ENCODE measurements around the gene OR52H1.

OR52H1 gene

DNA sequence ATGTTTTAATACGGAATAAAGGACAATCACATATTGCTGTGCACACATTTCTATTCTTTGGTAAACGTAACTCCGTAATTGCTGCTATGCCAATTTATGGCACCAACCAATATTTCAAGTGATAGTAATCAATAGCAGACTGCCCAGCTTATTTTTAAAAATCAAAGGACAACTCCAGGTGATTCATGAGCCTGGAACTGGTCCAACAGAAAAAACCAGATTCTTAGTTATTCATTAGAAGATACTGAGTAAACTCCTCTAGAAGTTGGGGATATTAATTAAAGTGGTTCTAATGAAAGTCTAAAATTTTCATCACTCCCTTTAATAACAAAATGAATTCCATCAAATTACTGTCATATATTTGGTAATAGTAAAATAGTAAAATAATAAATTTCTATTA lies 9.4 kb upstream of the OR52H1 start:
- TF ChIP-seq, protein P1, sequence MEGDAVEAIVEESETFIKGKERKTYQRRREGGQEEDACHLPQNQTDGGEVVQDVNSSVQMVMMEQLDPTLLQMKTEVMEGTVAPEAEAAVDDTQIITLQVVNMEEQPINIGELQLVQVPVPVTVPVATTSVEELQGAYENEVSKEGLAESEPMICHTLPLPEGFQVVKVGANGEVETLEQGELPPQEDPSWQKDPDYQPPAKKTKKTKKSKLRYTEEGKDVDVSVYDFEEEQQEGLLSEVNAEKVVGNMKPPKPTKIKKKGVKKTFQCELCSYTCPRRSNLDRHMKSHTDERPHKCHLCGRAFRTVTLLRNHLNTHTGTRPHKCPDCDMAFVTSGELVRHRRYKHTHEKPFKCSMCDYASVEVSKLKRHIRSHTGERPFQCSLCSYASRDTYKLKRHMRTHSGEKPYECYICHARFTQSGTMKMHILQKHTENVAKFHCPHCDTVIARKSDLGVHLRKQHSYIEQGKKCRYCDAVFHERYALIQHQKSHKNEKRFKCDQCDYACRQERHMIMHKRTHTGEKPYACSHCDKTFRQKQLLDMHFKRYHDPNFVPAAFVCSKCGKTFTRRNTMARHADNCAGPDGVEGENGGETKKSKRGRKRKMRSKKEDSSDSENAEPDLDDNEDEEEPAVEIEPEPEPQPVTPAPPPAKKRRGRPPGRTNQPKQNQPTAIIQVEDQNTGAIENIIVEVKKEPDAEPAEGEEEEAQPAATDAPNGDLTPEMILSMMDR (IDR thresholded peaks at IDR 0.05; ENCODE audit: low read depth, low read length, missing control alignments) = no peak
- in situ Hi-C loops (cut with HindIII; ENCODE audit: low sequenced_read_pairs) = no loop called here
- no peak overlapping the region for H3K4me3 ChIP-seq (ENCODE audit: low read depth, low read length)
- DNase-seq (ENCODE audit: low read depth) = no peak

- DNase-seq (ENCODE audit: low read depth) = no peak
- in situ Hi-C loops (cut with HindIII; ENCODE audit: low sequenced_read_pairs) = no loop called here
- H3K4me3 ChIP-seq (ENCODE audit: low read depth, low read length) = no peak overlapping the region
- TF ChIP-seq, protein P1 (IDR thresholded peaks at IDR 0.05; ENCODE audit: low read depth, low read length, missing control alignments) = no peak
Measured at GRCh38 chr11:5556596-5557188, 8.4 kb upstream of the OR52H1 start.

DNA sequence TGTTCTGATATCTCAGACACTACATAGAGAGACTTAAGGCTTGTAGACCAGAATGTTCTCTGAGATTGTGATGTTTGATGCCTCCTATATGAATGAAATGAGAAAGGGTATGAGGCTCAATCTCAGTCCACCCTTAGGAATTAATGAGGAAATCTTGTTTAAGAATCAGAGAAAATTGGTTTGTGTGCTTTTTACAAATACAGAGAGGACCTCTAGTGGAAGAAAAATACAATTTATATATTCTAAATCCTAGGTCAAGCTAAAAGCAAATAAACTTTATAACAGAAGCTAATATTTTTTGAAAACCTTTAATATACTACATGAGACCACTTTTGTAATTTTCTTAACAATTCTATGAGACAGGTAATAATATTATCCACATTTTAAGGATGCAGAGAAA lies 5.0 kb upstream of the OR52H1 start:
- in situ Hi-C loops (cut with HindIII; ENCODE audit: low sequenced_read_pairs) = no loop called here
- no peak for DNase-seq (ENCODE audit: low read depth)
- TF ChIP-seq, protein P1 (IDR thresholded peaks at IDR 0.05; ENCODE audit: low read depth, low read length, missing control alignments) = no peak
- H3K4me3 ChIP-seq (ENCODE audit: low read depth, low read length) = no peak overlapping the region

GRCh38 chr11:5550440-5551095 lies 2.2 kb upstream of the OR52H1 start:
- TF ChIP-seq, protein P1 (IDR thresholded peaks at IDR 0.05; ENCODE audit: low read depth, low read length, missing control alignments) = no peak
- H3K4me3 ChIP-seq (ENCODE audit: low read depth, low read length) = no peak overlapping the region
- peak; percentile 32 for DNase-seq (ENCODE audit: low read depth)
- in situ Hi-C loops (cut with HindIII; ENCODE audit: low sequenced_read_pairs) = no loop called here

DNA sequence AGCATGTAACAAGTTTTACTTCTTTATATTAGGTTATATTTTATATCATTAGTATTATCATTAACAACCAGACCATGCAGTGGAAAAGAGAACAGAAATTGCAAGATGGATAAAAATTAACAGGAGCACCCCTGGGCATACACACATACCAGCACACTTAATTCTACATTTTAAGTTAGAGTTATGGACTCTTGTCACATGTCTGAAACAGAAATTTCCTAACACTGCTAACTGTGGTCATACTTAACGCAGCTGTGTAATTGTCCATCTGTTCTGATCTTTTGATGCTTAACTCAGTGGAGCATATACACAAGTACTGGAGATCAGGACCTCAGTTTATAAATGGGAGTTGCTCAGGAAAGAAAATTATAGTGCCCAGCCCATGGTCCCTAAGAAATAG lies 358 bp downstream of the OR52H1 start:
- no peak overlapping the region for H3K4me3 ChIP-seq (ENCODE audit: low read depth, low read length)
- in situ Hi-C loops (cut with HindIII; ENCODE audit: low sequenced_read_pairs) = no loop called here
- TF ChIP-seq, protein P1 (IDR thresholded peaks at IDR 0.05; ENCODE audit: low read depth, low read length, missing control alignments) = no peak
- no peak for DNase-seq (ENCODE audit: low read depth)

GRCh38 chr11:5546457-5546856 lies 1.9 kb downstream of the OR52H1 start:
- in situ Hi-C loops (cut with HindIII; ENCODE audit: low sequenced_read_pairs) = no loop called here
- TF ChIP-seq, protein P1 (IDR thresholded peaks at IDR 0.05; ENCODE audit: low read depth, low read length, missing control alignments) = no peak
- DNase-seq (ENCODE audit: low read depth) = no peak
- no peak overlapping the region for H3K4me3 ChIP-seq (ENCODE audit: low read depth, low read length)
